Stimulated activated CD8-positive, alpha-beta memory T cell treated with anti-CD3 and anti-CD28 coated beads, Interleukin-4, amount 100 ng/mL, for 1 hour (primary cell): ENCODE data around the gene MATN1.

Experiments used
- DNase-seq, 2 donors: peaks; one replicate each; pipeline ENCODE4 v3.0.0-alpha.2; 2020; ENCODE audit warnings: low read depth in 2 of 2, low spot score in 1 of 2

The MATN1 gene

DNA sequence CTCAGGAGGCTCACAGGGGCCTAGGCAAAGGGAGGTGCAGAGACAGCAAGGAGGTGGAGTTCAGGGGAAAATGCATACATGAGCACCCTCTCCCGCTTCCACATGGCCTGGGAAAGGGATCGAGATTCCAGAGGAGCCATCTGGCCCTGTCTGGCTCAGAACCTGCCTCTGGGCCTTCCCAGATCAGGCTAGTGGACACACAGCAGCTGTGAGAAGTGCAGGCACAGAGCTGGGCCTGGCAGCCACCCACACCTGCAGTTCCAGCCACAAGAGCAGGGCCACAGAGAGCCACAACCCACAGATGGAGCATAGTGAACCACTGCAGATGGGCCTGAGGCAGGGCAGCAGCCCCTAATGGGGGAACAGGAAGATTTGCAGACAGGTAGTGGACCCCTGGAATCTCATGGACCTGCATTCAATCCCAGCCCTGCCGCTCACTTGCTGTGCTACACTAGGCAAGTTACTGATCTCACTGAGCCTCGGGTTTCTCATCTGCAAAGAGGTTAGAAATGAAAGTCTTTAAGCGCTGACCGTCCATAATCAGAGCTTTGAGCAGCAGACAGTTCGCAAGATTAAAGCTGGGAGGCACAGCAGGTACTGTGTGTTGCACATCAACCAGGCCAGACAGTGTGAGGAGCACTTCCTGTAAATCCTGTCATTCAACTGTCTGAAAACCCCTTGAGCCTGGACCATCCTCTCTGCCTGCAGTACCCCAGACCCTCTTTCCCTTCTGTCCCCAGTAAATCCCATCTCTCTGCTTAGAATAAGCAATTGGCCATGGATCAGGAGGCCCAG lies 58.0 kb downstream of the MATN1 start:
- no peak for DNase-seq

DNA sequence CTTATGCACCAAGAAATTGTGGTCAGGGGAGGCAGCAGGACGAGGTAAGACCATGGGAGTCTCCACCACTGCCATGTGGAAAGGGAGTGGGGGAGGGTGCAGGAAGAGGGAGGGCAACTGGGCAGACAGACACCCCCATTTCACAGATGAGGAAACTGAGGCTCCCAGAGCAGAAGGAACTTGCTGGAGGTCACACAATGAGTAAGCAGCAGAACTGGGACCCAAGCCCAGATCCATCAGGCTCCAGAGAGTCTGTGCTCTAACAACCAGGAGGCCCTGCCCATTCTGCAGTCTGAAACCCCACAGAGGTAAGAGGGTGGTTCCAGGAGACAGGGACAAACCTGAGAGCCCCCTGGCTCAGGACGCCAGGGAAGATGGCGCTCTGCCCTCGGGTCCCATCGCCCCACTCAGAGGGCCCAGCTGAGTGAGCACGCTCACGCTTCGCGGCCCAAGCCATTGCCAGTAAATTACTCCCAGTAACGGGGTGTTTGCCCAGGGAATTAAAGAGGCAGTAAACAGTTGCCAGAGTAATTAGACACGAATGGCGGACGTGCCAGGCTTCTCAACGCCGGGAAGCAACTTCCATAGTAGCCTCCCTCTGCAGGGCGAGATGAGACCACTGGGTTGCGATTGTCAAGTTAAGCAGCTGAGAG lies 59.2 kb downstream of the MATN1 start:
- no peak for DNase-seq

DNA sequence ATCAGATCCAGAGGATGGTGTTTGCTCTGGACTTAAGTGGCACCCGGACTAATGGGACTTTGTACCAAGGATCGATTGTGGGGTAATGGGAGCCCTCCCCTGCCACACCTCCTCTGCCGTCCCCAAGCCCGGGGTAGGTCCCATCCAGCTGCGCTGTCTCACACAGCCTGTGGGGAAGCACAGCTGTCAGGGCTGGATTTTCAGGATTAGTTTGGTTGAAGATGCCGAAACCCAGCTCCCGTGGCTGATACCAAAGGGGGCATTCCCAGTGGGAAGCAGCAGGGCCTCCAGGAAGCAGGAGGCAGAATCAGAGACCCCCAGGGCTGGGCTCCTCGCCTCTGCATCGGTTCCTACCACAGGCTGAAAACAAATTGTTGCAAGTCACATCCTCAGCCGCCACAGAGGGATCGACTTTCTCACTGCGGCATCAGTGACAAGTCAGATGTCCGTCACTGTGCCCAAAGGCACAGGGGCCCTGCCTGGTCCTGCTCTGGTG lies 59.7 kb downstream of the MATN1 start:
- no peak for DNase-seq

DNA sequence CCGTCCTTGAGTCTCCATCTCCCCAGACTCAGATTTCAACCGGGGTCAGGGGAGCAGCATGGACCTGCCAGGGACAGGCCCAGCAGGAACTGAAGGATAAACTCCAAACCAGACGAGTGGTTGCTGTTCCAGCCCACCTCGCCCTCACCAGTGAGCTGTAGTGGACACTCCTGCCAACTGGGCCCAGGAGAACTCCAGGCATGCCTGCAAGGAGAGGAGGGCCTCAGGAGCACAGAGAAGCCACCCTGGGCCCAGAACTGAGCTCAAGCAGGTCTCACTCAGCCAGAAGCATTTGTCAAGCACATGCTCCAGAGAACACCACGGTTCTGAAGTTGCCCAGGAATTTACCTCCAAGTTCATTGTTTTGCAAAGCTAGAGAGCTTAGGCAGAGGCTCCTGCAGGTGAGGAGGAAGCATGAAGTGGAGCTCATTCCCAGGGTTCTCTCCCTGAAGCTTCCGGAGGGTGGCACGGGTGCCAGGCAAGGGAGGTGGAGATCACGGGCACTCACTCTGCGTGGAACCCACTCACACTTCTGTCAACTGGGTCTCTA lies 61.0 kb downstream of the MATN1 start:
- no peak for DNase-seq

DNA sequence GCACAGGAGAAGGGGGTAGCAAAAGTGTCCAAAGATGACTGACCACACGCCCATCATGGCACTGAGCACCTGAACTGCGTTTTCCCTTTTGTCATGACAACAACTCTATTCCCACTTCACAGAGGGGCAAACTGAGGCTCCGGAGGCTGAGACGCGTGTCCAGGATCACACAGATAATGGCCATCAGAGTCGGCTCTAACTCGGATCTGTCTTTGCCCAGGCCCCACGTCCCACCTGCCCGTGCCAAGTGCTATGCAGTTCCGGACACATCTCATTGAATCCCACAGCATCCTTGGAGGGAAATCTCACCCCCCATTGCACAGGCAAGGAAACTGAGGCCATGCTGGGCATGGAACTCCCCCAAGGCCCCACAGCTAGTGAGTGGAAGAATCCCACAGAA lies 62.1 kb downstream of the MATN1 start:
- no peak for DNase-seq
